H1 (cell line): ENCODE measurements around the gene DAP. TPM values are rescaled to one million over a fixed set of nuclear protein-coding genes. Genes with fewer than 3 reads are reported as not detected.

Source experiments
- CBX5 ChIP-seq: fragments of 300-800, 300-1000 bp; sonication (generic); IDR thresholded peaks from 2 replicates; pipeline ENCODE4 v1.7.1; 2016; ENCODE audit warnings: antibody characterized with exemption, low read length, low read depth
- CHD7 ChIP-seq: fragments of 300-600 bp; sonication (generic); IDR thresholded peaks from 2 replicates; pipeline ENCODE4 v1.7.1; 2012; ENCODE audit warnings: low read length, moderate library complexity, mild to moderate bottlenecking, inconsistent platforms; ENCODE audit not compliant: insufficient replicate concordance
- HDAC6 ChIP-seq: IDR thresholded peaks from one replicate; pipeline ENCODE4 v1.7.1; 2012; ENCODE audit warnings: low read depth, mild to moderate bottlenecking, inconsistent platforms, low read length, moderate library complexity
- JUN ChIP-seq: IDR thresholded peaks from 2 replicates; pipeline ENCODE4 v1.6.1; 2011; ENCODE audit warnings: low read depth, mild to moderate bottlenecking, improper control_type of control experiment, low read length
- KDM5A ChIP-seq: fragments of 200-600 bp; IDR thresholded peaks from 2 replicates; pipeline ENCODE4 v1.7.1; 2012; ENCODE audit warnings: mild to moderate bottlenecking, low read length, inconsistent platforms, mixed read lengths
- NRF1 ChIP-seq: IDR thresholded peaks from 2 replicates; pipeline ENCODE4 v1.6.1; 2011; ENCODE audit warnings: mild to moderate bottlenecking, low read depth, low read length, improper control_type of control experiment
- RXRA ChIP-seq: IDR thresholded peaks from 2 replicates; pipeline ENCODE4 v1.6.1; 2011; ENCODE audit warnings: low read depth, mild to moderate bottlenecking, low read length, moderate library complexity; ENCODE audit not compliant: insufficient read depth
- YY1 ChIP-seq: IDR thresholded peaks from 2 replicates; pipeline ENCODE4 v1.6.1; 2011; ENCODE audit warnings: low read depth, mild to moderate bottlenecking, low read length
- polyA plus RNA-seq, 7 experiments: library from polyadenylated mRNA; depleted of rRNA in 3 of 7; stranded (reverse) in 5 of 7; unstranded in 2 of 7; fragments of >200 nt in 5 of 7; fragments of 200-250 nt in 2 of 7; gene quantifications; 1 replicate in 5 of 7; 2 replicates in 1 of 7; 4 replicates in 1 of 7; pipeline versions ENCODE4 v1.2.1 to v1.2.3, GENCODE V29; 2011 to 2013; ENCODE audit warnings: missing spikeins in 2 of 7, mixed read lengths in 2 of 7
- total RNA-seq: library from RNA; stranded (reverse); fragmentation: NEBNext Ultra II Directional; extraction: Animal tissue kit (Norgen Biotek cat#: 25700); gene quantifications from 2 replicates; pipeline ENCODE4 v1.2.1, GENCODE V29; 2021

Gene DAP
- total and polyA plus RNA-seq, 2 of the 8 experiments (the other 6 are each of a cell fraction or from before 2014, with no cell fraction given) = 26.2 to 44.4 TPM

GRCh38 chr5:10673017-10673389 is 88.0 kb downstream of the DAP start (continued):
- TF ChIP-seq CHD7 (no peak), CBX5 (no peak), KDM5A (no peak), NRF1 (no peak), HDAC6 (no peak), JUN (no peak), YY1 (no peak), RXRA (no peak)
- TF ChIP-seq, all 59 proteins: peak for 0
